Fibroblast of the aortic adventitia (primary cell): ENCODE measurements around the gene GPBP1. TPM values are rescaled to one million over a fixed set of nuclear protein-coding genes. Genes with fewer than 3 reads are reported as not detected.

Experiments used
- DNase-seq: peaks from one replicate; pipeline ENCODE4 v3.0.0-alpha.2; 2010; ENCODE audit warnings: low read depth
- H3K4me3 ChIP-seq: 2 replicates; pipeline ENCODE4 v1.5.1; 2011; ENCODE audit warnings: low read depth, mild to moderate bottlenecking, control low read depth, low read length, moderate library complexity
- total RNA-seq: library from RNA; depleted of rRNA; stranded (reverse); fragments of >200 nt; gene quantifications from 2 replicates; pipeline ENCODE4 v1.2.3, GENCODE V29; 2012; ENCODE audit warnings: low replicate concordance
- TF ChIP-seq, protein P1 (sequence below): IDR thresholded peaks from 2 replicates; pipeline ENCODE4 v1.5.1; 2011; ENCODE audit warnings: mild to moderate bottlenecking, low read length, control low read depth, inconsistent platforms; ENCODE audit not compliant: insufficient read depth

Gene GPBP1
- total RNA-seq, 1 donor = 73.6 TPM

DNA sequence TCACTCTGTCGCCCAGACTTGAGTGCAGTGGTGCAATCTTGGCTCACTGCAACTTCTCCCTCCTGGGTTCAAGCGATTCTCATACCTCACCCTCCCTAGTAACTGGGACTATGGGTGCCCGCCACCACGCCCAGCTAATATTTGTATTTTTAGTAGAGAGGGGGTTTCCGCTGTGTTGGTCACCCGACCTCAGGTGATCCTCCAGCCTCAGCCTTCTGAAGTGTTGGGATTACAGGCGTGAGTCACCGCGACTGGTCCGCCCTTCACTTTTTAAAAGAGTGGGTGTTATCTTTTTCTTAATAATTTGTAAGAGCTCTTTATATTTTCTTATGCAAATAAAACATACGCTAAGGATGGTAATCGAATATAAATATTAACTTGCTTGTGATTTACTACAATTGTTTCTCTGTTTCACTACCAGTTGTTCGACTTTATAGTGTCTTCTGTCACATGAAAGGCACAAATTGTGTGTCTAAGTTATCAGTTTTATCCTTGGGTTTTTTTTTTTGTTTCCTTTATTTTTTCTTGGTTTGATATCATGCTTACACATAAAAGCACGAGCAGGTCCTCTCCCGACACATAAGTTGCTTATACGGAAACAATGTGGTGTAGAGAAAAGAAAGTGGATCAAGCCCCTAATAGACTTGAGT, 1.9 kb upstream of the GPBP1 start:
- H3K4me3 ChIP-seq = peak overlapping the region; percentile 95
- DNase-seq = no peak
- TF ChIP-seq, protein P1, sequence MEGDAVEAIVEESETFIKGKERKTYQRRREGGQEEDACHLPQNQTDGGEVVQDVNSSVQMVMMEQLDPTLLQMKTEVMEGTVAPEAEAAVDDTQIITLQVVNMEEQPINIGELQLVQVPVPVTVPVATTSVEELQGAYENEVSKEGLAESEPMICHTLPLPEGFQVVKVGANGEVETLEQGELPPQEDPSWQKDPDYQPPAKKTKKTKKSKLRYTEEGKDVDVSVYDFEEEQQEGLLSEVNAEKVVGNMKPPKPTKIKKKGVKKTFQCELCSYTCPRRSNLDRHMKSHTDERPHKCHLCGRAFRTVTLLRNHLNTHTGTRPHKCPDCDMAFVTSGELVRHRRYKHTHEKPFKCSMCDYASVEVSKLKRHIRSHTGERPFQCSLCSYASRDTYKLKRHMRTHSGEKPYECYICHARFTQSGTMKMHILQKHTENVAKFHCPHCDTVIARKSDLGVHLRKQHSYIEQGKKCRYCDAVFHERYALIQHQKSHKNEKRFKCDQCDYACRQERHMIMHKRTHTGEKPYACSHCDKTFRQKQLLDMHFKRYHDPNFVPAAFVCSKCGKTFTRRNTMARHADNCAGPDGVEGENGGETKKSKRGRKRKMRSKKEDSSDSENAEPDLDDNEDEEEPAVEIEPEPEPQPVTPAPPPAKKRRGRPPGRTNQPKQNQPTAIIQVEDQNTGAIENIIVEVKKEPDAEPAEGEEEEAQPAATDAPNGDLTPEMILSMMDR = no peak

DNA sequence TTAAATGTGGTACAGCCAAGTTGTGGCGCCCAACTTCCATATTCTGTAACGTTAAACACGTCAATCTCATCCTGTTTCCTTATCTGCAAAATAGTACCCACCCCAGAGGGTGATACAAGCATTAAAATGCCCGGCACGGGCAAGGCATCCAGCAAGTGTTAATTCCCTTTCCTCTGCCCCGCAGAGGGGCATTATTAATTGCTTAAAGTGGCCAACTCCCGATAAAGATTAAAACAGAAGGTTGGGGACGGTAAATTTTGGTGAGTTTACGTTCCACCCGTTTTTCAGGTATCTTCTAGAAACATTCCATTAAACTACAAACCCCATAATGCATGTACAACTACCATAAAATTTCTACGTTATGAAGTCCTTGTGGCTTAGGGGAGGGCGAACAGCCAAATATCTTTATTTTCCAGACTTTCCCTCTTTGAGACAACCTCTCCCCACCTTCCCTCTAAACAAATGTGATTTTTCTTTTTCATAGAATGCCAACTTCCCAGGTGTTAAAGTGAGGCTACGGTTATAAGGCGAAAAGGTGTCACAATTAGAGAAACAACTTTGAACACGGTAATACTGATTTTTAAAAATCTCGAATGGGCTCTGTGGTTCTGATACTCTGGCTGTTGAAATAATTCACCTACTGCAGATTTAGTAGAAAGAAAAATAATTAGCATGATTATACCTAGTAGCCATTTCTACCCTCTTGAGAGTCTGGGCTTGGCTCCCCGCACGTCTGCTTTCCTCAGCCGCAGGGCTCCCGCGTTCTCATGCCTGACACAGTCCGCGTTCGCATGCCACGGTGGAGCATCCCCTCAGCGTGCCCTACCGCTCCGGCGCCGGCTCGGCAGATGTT, 1.2 kb upstream of the GPBP1 start:
- peak; percentile 51 for DNase-seq
- peak overlapping the region; percentile 95 for H3K4me3 ChIP-seq
- TF ChIP-seq, protein P1 = no peak

DNA sequence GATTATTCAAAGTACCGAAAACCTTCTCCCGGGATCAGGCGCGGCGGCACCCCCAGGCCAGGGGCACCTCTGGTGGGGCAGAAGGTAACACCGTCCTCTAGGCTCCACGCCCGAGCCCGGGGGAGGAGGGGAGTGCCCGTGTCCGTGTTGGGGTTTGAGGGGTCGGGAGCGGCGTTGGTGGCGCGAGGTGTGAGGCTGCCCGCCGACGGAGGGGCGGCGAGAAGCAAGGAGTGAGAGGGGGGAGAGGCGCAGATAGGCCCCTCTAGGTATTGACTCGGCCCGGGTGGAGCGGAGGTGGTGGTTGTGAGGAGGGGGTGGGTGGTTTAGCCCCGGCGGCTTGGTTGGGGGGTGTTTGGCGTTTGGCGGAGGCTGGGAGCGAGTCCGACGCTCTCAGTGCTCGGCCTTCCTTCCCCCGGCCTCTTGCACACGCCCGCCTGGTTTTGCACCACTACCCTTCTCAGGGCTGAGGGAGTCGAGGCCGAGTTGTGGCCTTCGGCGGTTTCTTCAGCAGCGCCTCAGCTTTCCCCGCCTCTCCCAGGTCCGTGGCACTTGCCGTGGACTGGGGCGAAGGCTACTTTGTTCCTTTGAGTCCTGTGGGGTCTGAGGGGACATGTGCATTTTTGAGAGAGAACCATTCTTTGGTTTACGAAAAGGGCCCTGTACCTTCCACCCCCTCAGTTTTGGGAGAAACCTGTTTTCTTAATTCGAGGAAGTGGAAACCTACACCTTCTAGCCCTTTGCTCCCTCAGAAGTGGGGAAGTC, 450 bp downstream of the GPBP1 start:
- peak; percentile 25 for DNase-seq
- H3K4me3 ChIP-seq = peak overlapping the region; percentile 95

DNA sequence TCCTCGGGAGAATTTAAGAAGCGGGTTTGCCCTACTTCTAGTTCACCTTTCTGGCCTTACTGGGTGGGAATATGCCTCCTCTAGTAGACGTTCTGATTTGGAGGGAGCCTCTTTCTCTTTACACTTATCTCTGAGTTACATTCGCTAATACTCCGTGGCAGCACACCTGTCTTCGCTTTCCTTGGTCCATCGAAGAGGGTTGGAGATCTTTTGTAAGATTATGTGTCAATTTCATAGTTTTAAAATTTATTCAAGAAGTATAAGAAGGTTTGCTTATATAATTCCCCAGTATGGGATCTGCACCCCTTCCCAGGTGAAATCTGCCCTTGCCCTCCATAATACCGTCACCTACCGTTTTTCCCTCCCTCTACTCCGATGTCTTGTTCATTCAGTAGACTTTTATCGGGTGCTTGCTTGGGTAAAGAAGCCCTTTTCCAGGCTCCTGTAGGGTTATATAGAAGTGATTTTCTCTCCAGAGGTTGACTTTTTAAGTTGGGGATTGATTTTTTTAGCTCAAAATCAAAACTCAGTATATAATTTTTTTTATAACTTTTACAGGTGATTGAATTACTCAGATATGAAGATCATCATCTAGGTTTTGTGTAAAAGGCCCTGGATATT, 1.1 kb downstream of the GPBP1 start:
- TF ChIP-seq, protein P1 = no peak
- peak; percentile 2 for DNase-seq
- H3K4me3 ChIP-seq = peak overlapping the region; percentile 95

More for the DNA sequence above, 450 bp downstream of the GPBP1 start:
- TF ChIP-seq, protein P1 = no peak

DNA sequence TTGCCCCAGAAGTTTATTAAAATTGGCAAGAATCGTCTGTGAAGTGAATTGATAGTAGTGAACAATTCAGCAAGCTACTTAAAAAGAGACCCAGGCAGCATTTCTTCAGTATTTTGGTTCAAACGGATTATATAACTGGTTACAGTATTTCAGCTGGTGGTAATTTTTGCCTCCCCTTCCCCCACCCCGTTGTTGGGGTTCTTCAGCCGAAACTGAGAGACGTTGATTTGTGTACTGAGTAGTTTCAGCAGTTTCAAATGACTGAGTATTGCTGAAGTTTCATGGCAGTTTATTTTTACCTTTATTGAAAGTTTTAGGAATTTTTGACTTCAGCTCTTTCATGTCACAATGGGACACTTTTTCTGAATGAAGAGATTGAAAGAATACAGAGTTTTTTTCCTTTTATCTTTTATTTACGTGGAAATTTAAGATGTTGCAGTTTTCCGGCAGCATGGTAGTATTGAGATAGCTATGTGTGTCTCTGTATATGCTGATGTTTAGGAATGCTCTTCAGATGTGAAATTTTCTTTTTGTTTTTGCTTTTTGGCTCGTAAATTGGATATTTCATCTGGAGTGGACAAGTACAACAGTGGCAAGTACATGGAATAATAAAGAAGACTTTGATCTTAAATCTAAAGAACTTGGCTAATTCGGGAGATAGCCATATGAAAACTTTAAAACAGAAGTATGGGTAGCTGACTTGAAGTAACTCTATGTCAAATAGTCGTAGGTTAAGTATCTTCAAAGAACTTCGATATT, 1.9 kb downstream of the GPBP1 start:
- peak; percentile 13 for DNase-seq
- peak overlapping the region; percentile 95 for H3K4me3 ChIP-seq
- TF ChIP-seq, protein P1 = no peak
